Progenitor cell of endocrine pancreas (in vitro differentiated cells): ENCODE data around the gene FITM2. TPM values are rescaled to one million over a fixed set of nuclear protein-coding genes. Genes with fewer than 3 reads are reported as not detected.

ENCODE experiments used
- DNase-seq: peaks from one replicate; pipeline ENCODE4 v3.0.0; 2021; ENCODE audit warnings: low spot score; ENCODE audit not compliant: unreplicated experiment
- H3K27ac Mint-ChIP-seq: 2 replicates; pipeline ENCODE4 v1.8.0; 2021; ENCODE audit warnings: mild to moderate bottlenecking, moderate library complexity, mixed read lengths
- H3K27me3 Mint-ChIP-seq: 2 replicates; pipeline ENCODE4 v1.8.0; 2021; ENCODE audit warnings: mixed read lengths
- H3K36me3 Mint-ChIP-seq: 2 replicates; pipeline ENCODE4 v1.8.0; 2022; ENCODE audit warnings: mixed read lengths; ENCODE audit not compliant: insufficient read depth
- H3K4me1 Mint-ChIP-seq: 2 replicates; pipeline ENCODE4 v1.8.0; 2021; ENCODE audit warnings: low read depth, mixed read lengths
- H3K4me3 Mint-ChIP-seq: 2 replicates; pipeline ENCODE4 v1.8.0; 2021; ENCODE audit warnings: low read depth, mild to moderate bottlenecking, moderate library complexity, mixed read lengths
- H3K9me3 Mint-ChIP-seq: 2 replicates; pipeline ENCODE4 v1.8.0; 2021; ENCODE audit warnings: low read depth, mixed read lengths
- total RNA-seq: library from RNA; stranded (reverse); gene quantifications from 2 replicates; pipeline ENCODE4 v1.2.1, GENCODE V29; 2021
- TF ChIP-seq, protein P1 (sequence below): fragments of 200-600 bp; sonication (generic); IDR thresholded peaks from one replicate; pipeline ENCODE4 v1.5.0; 2021; ENCODE audit warnings: antibody characterized with exemption, mild to moderate bottlenecking; ENCODE audit not compliant: unreplicated experiment

Gene FITM2
- total RNA-seq, 1 donor from 2014 or later, result 4.3 TPM

DNA sequence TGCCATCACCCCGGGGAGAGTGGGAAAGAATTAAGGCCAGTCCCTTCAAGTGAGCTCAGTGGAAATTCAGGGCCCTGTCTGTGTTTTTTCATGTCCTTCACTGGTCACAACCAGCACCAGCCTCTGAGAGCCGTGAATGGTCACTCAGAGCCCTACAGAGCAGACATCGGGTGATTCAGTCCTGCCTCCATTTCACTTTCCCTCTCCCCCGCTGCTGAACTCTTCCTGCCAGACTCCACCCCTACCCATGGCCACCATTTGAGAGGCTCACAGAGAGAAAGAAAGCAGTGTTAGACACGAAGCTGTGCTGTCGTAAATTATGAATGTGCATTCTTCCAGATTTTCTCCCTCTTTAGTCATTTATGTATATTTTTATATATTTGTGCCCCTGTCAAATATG is 31.2 kb upstream of the FITM2 start:
- TF ChIP-seq, protein P1, sequence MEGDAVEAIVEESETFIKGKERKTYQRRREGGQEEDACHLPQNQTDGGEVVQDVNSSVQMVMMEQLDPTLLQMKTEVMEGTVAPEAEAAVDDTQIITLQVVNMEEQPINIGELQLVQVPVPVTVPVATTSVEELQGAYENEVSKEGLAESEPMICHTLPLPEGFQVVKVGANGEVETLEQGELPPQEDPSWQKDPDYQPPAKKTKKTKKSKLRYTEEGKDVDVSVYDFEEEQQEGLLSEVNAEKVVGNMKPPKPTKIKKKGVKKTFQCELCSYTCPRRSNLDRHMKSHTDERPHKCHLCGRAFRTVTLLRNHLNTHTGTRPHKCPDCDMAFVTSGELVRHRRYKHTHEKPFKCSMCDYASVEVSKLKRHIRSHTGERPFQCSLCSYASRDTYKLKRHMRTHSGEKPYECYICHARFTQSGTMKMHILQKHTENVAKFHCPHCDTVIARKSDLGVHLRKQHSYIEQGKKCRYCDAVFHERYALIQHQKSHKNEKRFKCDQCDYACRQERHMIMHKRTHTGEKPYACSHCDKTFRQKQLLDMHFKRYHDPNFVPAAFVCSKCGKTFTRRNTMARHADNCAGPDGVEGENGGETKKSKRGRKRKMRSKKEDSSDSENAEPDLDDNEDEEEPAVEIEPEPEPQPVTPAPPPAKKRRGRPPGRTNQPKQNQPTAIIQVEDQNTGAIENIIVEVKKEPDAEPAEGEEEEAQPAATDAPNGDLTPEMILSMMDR, result no peak
- Mint-ChIP-seq H3K4me3 (no peak overlapping the region), H3K27ac (peak overlapping the region; percentile 22), H3K4me1 (peaks cover 7% of the 10 kb centered on the region), H3K27me3 (no peaks in the 10 kb centered on the region), H3K9me3 (no peaks in the 10 kb centered on the region), H3K36me3 (no peaks in the 10 kb centered on the region)
- DNase-seq, result no peak

DNA sequence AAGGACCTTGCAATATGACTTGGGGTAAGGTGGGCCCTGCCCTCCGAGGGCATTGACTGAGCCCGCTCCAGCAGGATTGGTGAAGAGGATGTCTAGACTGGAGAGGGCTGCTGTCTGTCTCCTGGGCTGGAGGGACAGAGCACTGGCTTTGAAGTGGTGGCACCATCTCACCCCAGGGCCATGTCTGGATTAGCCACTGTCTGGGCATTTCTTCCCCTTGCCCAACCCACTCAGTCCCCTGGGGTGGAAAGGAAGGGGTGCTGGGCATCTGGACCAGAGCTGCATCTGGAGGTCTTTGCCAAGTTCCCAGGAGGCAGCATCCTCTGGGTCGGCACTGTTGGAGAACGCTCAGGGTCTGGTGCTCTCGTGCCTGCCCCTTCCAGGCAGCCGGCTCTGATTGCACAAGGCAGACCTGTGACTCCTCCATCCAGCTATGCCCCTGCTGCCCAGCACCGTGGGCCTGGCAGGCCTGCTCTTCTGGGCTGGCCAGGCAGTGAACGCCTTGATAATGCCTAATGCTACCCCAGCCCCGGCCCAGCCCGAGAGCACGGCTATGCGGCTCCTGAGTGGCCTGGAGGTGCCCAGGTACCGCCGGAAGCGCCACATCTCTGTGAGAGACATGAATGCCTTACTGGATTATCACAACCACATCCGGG is 25.9 kb upstream of the FITM2 start, which contains the start of gene R3HDML:
Gene R3HDML (plus strand): TSS at position 319 of the 656 bp plus-strand sequence. CDS start 115 bp downstream, at position 434.
- DNase-seq, result no peak
- H3K4me3 Mint-ChIP-seq, result no peak within 1 kb of the TSS

DNA sequence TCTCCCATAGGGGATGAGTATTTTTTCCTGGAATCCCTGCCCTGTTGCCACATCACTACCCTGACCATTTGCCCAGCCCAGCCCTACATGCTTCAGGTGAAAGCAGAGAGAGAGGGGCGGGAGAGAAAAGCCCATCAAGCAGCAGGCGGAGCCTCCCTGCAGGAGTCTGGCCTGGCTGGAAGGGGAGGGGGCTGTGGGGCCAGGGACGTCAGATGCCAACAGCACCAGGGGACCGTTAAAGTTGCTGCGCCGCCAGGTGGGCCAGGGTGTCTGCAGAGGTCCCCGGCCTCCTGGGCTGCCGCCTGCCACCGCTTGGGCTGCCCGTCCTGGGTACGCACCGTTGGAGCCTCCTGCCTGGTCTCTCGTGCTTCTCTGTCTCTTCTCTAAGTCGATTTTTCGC is 25.1 kb upstream of the FITM2 start:
- no peak overlapping the region for H3K4me3 Mint-ChIP-seq
- no peaks in the 10 kb centered on the region for H3K36me3 Mint-ChIP-seq
- TF ChIP-seq, protein P1, result no peak
- H3K9me3 Mint-ChIP-seq, result no peaks in the 10 kb centered on the region
- H3K4me1 Mint-ChIP-seq, result peaks cover 10% of the 10 kb centered on the region
- DNase-seq, result no peak
- no peak overlapping the region for H3K27ac Mint-ChIP-seq
- H3K27me3 Mint-ChIP-seq, result peaks cover 5% of the 10 kb centered on the region

More for the DNA sequence above, 25.9 kb upstream of the FITM2 start, which contains the start of gene R3HDML:
- Mint-ChIP-seq H3K36me3 (no peaks in the 10 kb centered on the region), H3K4me1 (peaks cover 10% of the 10 kb centered on the region), H3K27me3 (peaks cover 5% of the 10 kb centered on the region), H3K9me3 (no peaks in the 10 kb centered on the region), H3K27ac (no peak within 1 kb of the TSS)
- TF ChIP-seq, protein P1, result no peak

DNA sequence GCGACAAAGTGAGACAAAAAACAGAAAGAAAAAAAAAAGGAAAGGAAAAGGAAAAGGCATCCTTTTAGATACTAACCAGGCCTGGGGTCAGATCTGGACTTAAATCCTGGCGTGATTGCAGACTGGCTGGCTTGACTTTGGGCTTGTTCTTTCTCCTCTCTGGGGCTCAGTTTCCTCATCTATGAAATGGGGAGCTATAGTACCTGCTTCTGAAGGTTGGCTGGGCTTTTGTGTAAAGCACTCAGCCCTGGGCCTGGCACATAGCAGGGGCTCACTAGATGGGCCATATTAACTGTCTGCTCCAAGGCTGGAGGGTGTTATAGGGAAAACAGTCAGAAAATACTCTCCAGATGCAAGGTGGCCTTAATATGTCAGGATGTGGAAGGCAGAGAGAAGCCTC is 24.7 kb upstream of the FITM2 start:
- TF ChIP-seq, protein P1, result no peak
- Mint-ChIP-seq H3K27ac (no peak overlapping the region), H3K36me3 (no peaks in the 10 kb centered on the region), H3K9me3 (no peaks in the 10 kb centered on the region), H3K27me3 (peaks cover 5% of the 10 kb centered on the region), H3K4me1 (peaks cover 10% of the 10 kb centered on the region), H3K4me3 (no peak overlapping the region)
- DNase-seq, result no peak

DNA sequence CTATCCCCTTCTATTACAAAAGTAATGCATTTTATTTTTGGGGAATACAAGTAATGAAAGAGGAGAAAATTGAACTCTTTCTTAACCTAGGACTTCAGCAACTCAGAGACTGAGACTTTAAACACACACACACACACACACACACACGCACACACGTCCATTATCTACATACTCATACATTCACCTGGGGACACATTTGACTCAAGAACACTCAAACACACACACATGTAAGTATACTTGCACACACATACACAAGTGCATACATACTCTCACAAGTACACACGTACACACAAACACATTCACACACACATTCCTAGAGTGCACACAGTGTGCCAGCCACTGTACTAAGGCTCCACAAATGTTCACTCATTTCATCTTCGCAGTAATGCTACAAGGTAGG is 23.7 kb upstream of the FITM2 start:
- no peak for DNase-seq
- TF ChIP-seq, protein P1, result no peak
- Mint-ChIP-seq H3K4me1 (peaks cover 10% of the 10 kb centered on the region), H3K27me3 (peaks cover 5% of the 10 kb centered on the region), H3K36me3 (no peaks in the 10 kb centered on the region), H3K4me3 (no peak overlapping the region), H3K9me3 (no peaks in the 10 kb centered on the region), H3K27ac (no peak overlapping the region)
